Stimulated activated CD8-positive, alpha-beta memory T cell treated with anti-CD3 and anti-CD28 coated beads, Interleukin-2, amount 100 ng/mL, for 48 hours (primary cell): ENCODE measurements around the gene PLCL1.

ENCODE experiments used
- DNase-seq, 2 donors: peaks; one replicate each; pipeline ENCODE4 v3.0.0-alpha.2; 2020; ENCODE audit warnings: low read depth in 2 of 2

The PLCL1 gene

GRCh38 chr2:197952540-197953202 is 148.3 kb downstream of the PLCL1 start:
- DNase-seq: no peak

GRCh38 chr2:197954328-197954727 is 149.9 kb downstream of the PLCL1 start:
- DNase-seq: no peak

GRCh38 chr2:197958592-197959150 is 154.3 kb downstream of the PLCL1 start:
- no peak for DNase-seq

DNA sequence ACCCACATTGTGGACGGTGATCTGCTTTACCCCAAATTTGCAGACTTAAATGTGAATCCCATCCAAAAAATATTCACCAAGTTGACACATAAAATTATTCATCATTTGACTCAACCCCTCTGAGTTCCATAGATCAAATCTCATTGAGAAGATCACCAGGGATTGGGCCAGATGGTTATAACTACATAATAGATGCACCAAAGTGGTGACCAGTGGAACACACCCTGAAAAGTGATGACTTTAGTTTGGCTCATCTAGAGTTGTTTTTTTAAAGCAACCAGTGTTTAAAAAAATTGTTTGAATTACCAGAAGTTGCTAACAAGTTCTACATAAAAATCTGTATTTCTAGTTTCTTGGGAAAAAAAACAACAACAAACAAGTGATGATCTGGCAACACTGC is 155.0 kb downstream of the PLCL1 start:
- DNase-seq: no peak

- no peak for DNase-seq
Observed at GRCh38 chr2:197960786-197961185, 156.4 kb downstream of the PLCL1 start.

DNA sequence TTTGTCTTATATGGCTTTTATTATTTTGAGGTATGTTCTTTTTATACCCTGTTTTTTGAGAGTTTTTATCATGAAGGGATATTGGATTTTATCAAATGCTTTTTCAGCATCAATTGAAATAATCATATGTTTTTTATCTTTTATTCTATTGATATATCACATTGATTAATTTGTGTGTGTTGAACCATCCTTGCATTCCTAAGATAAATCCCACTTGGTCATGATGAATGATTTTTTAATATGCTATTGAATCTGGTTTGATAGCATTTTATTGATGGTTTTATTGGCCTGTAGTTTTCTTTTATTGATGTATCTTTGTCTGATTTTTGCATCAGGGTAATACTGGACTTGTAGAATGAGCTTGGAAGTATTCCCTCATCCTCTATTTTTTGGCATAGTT is 160.3 kb downstream of the PLCL1 start:
- no peak for DNase-seq

DNA sequence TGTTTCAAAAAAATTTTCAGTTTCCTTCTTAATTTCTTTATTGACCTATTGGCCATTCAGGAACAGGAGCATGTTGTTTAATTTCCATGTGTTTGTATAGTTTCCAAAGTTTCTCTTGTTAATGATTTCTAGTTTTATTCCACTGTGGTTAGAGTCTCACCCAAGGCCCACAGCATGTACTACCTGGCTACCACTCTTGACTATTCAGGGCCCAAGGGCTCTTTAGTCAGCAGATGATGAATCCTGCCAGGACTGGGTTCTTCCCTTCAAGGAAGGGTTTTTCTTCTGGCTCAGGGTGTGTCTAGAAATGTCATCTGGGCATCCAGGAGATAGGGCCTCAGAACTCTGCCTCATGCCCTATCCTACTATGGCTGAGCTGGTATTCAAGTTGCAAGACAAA is 161.4 kb downstream of the PLCL1 start:
- no peak for DNase-seq

GRCh38 chr2:197969391-197969893 is 165.0 kb downstream of the PLCL1 start:
- DNase-seq: no peak

DNA sequence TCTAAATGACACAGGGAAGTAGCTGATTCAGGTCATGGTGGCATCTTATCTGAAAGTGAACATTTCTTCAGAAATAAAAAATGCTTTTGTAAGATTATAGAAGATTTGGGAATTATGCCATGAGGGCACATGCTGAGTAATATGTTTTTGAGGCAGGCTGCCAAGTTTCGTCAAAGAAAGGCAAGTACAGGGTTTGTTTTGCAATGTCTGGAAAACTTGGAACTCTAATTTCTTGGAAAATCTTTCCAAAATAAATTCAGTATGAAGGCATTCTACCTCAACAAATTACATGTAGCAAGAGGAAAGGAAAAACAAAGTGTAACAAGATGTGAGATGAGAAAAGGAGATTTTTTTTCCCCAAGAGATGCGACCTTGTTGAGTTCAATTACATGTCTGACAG is 167.7 kb downstream of the PLCL1 start:
- no peak for DNase-seq

DNA sequence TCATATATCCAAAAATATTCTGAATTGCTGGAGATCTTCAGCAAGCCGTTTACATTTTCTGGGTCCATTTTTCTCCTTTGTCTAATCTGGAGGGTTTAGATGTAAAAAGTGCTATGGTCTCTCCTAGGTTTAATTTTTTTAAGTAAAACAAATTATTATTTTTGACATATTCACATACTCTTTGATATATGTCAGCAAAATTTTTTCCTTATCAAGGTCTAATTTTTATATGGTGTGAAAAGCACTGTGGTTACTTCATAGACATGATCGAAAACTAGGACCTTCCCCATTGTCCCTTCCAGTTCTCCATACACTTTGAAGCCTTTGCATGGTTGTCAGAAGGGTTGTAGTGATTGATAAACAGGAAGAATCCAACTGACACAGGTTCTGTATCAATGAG is 168.2 kb downstream of the PLCL1 start:
- no peak for DNase-seq

DNA sequence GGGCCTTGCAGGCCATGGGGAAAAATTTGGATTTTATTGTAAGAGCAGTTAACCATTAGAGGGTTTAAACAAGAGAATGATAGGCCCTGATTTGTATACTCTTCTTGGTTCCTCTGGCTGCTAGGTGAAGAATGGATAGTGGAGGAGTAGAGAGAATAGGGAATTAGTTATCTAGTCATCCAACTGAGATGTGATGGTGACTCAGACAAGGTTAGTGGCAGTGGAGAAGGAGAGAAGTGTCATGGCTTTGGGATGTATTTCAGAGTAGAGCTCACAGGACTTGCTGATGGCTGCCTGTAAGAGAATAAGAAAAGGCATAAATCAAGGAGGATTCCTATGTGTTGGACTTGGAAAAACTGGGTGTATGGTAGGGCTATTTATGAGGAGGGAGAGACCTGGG is 169.4 kb downstream of the PLCL1 start:
- DNase-seq: no peak

- DNase-seq: no peak
Observed at GRCh38 chr2:197975931-197976519, 171.6 kb downstream of the PLCL1 start.

DNA sequence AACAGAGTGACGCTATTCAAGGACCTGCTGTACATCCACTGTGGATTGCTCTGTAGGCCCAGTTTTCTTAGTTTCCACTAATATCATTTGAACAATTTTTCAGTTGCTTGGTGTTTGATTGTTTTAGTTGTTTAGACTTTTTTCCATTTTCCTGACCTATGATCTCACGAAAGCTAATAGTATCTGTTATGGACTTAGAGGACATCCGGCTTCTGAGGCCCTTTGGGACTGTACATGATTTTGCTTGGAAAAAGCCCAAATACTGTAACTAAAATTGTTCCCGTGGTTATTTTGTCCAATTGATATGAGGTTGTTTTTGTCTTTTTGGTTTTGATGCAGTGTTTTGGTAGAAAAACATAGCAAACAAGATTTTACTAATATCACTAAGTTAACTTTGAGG is 174.6 kb downstream of the PLCL1 start:
- no peak for DNase-seq

DNA sequence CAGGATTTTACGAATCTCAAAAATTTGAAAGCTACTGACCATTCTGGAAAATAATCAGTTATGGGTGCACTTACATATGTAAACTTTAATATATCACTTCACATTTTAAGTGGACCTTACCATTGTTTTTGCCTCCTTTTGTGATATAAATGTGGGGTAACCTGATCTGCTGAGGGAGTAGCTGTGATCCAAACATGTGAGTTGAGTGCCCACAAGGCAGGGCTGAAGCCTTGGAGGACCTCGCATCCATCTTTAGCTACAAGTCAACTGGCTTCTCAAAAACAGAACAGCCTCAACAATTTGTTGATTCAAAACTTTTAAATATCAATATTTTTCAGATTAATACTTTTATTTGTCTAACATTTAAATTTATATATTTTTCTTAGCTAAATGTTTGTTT is 178.2 kb downstream of the PLCL1 start:
- no peak for DNase-seq

DNA sequence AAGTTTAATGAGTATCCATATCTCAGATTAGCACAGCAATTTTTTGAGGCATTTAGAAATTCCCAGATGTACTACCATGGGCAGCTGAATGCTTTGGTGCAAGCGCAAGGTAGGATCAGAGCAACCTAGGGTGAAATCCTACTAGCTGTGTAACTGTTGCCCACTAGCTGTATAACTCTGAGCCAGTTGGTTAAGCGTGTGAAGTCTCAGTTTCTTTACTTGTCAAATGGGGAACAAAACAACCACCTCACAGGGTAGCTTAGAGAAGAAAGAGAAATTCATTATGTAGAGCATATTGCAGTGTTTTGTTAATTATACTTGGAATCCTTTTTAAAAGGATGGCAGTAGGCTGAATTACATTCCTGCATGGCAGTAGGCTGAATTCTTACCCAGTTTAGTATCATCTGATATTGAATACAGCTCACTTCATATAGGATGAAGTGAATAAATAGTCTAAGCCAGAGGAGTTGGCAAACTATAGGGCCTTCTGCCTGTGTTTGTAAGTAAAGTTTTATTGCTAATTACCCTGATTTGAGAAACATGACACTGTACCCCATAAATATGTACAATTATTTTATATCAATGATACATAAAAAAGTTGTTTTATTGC is 180.7 kb downstream of the PLCL1 start:
- no peak for DNase-seq

DNA sequence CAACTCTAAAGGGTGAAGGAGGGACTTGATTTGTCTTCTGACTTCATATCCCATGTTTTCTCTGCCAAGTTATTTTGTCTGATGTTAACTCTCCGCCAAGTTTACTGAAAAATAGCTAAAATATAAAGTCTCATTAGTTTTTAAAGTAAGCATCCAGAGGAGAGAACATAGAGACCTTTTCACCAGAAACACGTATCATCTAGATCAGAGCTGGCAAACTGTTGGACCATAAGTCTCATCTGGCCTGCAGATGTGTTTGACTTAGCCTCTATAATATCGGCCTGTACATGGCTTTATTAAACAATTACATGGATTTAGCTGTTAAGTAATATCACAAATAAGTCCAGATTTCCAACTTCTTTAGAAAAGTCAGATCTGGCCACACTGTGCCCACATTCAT is 182.6 kb downstream of the PLCL1 start:
- DNase-seq: no peak

DNA sequence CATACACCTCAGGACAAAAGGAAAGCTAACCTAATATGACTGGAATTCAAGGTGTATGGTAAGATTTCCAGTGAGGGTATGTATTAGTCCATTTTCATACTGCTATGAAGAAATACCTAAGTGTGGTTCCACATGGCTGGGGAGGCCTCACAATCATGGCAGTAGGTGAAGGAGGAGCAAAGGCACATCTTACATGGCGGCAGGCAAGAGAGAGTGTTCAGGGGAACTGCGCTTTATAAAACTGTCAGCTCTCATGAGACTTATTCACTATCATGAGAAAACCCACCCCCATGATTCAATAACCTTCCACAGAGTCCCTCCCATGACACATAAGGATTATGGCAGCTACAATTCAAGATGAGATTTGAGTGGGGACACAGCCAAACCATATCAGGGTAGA is 186.0 kb downstream of the PLCL1 start:
- DNase-seq: no peak

DNA sequence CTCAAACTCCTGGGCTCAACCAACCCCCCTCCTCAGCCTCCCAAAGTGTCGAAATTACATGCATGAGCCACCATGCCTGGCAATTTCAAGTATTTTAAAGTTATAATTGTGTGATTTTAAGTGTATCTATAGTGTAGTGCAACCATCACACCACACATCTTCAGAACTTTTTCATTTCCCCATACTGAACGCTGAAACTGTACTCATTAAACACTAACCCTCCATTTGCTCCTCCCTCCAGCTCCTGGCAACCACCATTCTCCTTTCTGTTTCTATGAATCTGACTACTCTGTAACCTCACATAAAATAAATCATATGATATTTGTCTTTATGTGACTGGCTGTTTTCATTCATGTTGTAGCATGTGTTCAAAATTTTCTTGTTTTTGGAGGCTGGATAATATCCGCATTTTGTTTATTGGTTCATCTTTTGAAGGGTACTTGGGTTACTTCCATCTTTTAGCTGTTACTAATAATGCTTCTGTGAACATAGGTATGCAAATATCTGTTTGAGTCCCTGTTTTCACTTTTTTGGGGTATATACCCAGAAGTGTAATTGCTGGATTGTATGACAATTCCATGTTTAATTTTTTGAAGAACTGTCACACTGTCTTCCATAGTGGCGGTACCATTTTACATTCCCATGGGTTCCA is 188.2 kb downstream of the PLCL1 start:
- DNase-seq: no peak

- no peak for DNase-seq
Observed at GRCh38 chr2:197993363-197993762, 189.0 kb downstream of the PLCL1 start.

DNA sequence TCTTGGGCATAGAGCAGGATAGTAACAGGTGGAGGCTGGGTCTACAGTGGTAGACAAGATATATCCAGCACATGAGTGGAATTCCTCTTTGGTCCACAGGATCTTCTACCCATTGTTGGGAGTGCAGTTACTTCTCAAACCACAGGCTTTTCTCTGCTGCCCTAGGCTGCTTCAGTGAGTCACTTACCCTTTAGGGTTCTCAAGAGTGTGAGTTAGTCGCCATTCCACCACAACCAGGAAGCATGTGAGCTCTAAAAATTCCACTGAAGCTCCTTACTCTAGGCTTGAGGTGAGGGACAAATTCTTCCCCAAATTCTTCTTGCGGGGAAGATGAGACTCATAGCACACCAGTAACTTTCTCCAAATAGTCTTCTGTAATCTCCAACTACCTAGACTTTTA is 189.4 kb downstream of the PLCL1 start:
- DNase-seq: no peak

DNA sequence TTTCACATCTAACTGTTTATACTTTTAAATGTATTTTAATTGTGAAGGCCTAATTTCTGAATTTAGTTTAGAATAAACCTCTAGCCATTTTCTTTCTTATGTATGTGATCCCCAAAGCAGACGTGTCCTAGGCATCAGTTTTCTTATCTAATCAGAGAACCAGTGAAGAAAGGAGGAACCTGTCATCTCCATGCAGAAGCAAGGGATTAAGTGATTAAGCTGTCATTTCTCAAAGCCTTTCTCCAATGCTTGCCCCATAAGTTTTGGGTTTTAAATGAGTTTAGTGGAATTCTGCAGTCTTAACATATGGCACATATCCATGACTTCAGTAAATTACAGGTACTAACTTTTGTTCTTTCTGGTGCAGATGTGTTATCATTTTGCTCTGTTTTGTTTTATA is 190.4 kb downstream of the PLCL1 start:
- DNase-seq: no peak

GRCh38 chr2:197996583-197996982 is 192.2 kb downstream of the PLCL1 start:
- no peak for DNase-seq
